ENCODE measurements around the gene GLCCI1. TPM values are rescaled to one million over a fixed set of nuclear protein-coding genes. Genes with fewer than 3 reads are reported as not detected.

GLCCI1 gene
- 40.2 and 50.3 TPM in 2 replicates for polyA plus RNA-seq (2014; cell fraction: cytosol; rRNA removed)
- polyA plus RNA-seq (2014; cell fraction: nucleus; rRNA removed), result 70.6 and 72.1 TPM in 2 replicates

- DNase-seq (ENCODE audit: low spot score), result peak; percentile 98
These were observed at the start of gene GLCCI1 for GRCh38 chr7:7968544-7969305. GLCCI1 (plus strand) TSS chr7:7968796; CDS start chr7:7969351, 555 bp downstream.

DNA sequence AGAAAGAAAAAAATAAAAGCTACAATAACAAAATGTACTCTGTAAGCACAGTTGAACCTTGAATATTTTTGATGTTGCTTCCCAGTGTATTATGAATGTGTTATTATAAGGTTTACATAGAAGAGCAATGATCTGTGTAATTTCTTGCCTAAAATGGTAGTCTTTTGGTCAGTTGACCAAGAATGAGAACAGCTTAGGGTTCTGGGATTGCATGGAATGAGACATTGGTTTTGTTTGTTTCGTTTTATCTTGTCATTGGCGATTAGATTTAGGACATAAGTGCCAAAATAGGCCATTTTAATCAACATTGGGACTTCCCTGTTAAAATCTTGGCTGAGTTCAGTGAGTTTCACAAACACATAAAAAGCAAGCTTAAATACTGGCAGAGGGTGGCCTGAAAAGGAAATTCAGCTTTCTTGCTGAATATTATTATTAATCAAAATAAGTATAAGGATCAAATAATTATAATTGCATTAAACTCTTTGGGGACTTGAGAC is 49.1 kb upstream of the GLCCI1 start:
- no peak for DNase-seq (ENCODE audit: low spot score)

DNA sequence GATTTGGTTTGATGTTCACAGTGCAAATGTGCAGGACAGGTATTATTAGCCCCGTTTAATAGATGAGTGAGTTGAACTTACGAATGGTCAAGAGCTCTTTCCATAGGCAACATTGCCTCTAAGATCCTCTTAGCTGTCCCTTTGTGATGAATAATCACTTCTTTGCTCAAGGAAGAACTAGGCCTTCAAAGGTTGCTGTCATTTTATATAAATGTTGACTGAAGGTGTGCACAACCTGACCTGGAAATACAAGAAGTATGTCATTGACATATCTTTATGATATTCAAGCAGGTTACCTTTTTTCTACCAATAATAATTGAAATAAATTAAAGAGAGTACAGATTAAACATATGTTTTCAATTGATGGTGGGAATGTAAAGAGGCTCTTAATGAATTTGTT is 48.5 kb upstream of the GLCCI1 start:
- no peak for DNase-seq (ENCODE audit: low spot score)

- no peak for DNase-seq (ENCODE audit: low spot score)
These were observed 48.1 kb upstream of the GLCCI1 start for GRCh38 chr7:7920481-7920880.

GRCh38 chr7:7921830-7922229 is 46.8 kb upstream of the GLCCI1 start:
- DNase-seq (ENCODE audit: low spot score), result no peak

- DNase-seq (ENCODE audit: low spot score), result no peak
These were observed 45.8 kb upstream of the GLCCI1 start for GRCh38 chr7:7922684-7923385.

GRCh38 chr7:7923818-7924217 is 44.8 kb upstream of the GLCCI1 start:
- no peak for DNase-seq (ENCODE audit: low spot score)

GRCh38 chr7:7924303-7924702 is 44.3 kb upstream of the GLCCI1 start:
- DNase-seq (ENCODE audit: low spot score), result no peak

GRCh38 chr7:7931626-7932025 is 37.0 kb upstream of the GLCCI1 start:
- no peak for DNase-seq (ENCODE audit: low spot score)

DNA sequence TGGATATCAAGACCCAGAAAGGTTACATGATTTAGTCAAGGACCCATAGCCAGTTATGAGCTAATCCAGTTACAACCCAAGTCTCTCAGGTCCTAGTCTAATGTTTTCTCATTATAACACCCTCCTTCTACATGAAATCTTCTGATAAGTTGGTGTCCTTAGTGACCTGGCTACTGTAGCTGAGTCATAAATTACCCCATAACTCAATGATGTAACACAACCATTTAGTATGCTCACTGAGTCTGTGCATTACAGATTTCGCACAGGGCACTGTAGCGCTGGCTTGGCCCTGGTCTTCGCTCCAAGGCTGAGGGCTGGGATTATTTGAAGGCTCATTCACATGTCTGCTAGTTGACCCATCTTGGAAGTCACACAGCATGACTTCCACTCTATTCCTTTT is 36.0 kb upstream of the GLCCI1 start:
- peak; percentile 67 for DNase-seq (ENCODE audit: low spot score)

DNA sequence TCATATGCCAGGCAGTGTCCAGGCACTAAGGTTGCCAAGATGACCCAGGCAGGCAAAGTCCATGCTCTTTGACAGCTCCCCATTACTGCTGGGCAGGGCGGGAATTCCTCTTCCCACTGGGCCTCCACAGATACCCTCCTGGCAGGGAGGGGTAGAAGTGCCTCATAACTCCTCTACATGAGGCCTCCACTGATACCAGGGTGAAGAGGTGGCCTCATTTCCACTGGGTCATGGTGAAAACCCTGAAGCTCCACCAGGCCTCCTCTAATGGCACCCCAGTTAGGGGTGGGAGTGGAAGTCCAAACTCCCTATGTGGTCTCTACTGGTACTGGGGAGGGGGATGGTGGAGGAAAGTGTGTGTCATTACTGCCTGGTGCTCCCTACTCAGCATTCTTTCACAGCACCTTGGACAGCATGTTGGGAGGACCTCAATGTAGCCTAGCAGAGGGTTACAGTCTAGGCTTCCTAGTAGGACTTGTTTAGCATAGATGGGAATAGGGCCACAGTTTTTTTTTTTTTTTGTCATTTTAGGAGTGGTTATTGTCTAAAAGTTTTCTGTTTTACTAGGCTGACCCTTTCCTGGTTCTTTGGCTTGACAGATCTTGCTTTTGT is 34.6 kb upstream of the GLCCI1 start:
- DNase-seq (ENCODE audit: low spot score), result no peak

GRCh38 chr7:7934945-7935344 is 33.7 kb upstream of the GLCCI1 start:
- no peak for DNase-seq (ENCODE audit: low spot score)

- DNase-seq (ENCODE audit: low spot score), result no peak
These were observed 30.1 kb upstream of the GLCCI1 start for GRCh38 chr7:7938471-7938870.

DNA sequence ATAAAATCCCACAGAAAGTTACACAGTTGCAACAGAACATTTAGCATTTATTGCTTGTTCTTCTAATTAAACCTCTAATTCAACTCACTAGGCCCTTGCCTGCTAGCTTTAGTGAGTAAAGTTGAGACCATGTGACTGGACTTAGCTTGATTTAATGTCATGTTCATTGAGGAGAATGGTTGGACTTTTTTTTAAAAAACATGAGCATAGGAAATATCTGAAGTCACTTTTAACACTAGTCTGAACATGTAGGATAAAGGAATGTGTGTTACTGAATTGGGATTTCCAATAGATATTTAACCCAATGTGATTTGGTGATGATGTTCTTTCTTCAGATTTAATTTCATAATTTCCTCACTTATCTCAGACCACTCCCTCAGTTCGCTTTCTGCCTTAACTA is 24.6 kb upstream of the GLCCI1 start:
- DNase-seq (ENCODE audit: low spot score), result no peak

DNA sequence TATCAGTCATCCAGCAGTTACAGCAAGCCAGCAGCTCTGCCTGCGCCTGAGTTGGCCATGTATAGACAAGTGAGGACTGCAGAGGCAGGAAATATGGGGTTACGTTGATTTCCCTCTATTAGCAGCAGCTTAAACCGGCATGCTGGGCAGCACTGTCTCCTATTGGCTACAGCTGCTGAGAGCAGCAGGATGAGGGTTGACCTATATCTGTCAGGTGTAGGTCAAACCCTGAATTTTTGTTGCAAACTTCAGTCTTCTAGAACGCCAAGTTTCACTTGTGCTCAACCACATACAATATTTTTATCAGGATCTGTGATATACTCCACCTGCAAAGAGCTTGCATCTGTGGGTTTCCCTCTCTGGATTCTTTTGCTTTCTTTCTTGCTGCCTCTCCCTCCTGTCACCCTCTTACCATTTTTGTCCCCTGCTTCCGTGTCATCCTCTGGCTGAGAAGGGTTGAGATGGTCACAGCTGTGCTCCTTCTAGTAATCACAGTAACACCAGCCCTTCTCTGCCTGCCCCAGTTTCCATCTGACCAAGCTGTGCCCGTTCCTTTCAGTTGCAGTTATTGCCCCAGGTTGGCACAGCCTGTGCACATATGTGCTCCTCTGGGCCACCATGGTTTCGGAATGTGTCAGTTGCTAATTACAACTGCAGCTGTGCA is 23.8 kb upstream of the GLCCI1 start:
- DNase-seq (ENCODE audit: low spot score), result no peak

GRCh38 chr7:7946486-7946885 is 22.1 kb upstream of the GLCCI1 start:
- DNase-seq (ENCODE audit: low spot score), result no peak

DNA sequence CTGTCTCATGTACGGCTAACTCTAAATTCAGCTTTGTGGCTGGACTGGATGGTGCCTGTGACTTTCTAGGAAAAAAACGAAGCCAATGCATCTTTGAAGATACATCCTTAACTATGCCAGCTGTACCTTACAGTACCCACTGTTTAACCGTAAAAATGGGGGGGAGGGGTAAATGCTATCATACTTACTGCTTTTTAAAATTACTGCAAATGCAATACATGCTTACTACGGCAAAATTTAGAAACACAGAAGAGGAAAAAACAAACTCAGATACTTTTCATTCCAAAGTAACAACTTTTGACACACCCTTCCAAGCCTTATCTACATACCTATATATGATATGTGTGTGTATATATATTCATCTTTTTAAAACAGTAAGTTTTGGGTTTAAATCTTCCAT is 20.4 kb upstream of the GLCCI1 start:
- DNase-seq (ENCODE audit: low spot score), result no peak

GRCh38 chr7:7953806-7954205 is 14.8 kb upstream of the GLCCI1 start:
- no peak for DNase-seq (ENCODE audit: low spot score)

- no peak for DNase-seq (ENCODE audit: low spot score)
These were observed 12.0 kb upstream of the GLCCI1 start for GRCh38 chr7:7956531-7957128.

DNA sequence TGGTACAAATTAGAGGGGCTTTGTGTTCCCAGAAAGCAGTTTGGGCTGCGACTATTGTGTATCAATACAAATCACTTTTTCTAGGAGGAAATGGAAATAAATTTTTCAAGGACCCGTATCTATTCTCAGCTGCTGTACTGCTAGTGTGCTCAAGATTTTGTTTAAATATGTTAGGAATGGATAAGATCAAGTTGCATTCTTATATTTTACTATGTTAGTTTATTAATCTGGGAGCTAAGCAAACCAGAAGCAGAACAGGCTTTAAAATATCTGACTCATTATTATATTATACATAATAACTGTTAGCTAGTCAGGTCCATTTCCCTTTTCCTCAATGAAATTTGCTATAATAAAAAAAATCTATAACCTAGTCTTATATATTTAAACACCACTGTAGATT is 11.1 kb upstream of the GLCCI1 start:
- DNase-seq (ENCODE audit: low spot score), result no peak

- no peak for DNase-seq (ENCODE audit: low spot score)
These were observed 8.5 kb upstream of the GLCCI1 start for GRCh38 chr7:7959979-7960670.

Measured in SK-N-DZ (cell line).